IMR-90 (cell line): Measurements from ENCODE around the gene BMP8B. TPM values are rescaled to one million over a fixed set of nuclear protein-coding genes. Genes with fewer than 3 reads are reported as not detected.

Source experiments
- ATAC-seq: fragments of 200-7000 bp; cut with Tn5 transposase; 2 replicates; pipeline ENCODE4 v1.9.1; 2020; ENCODE audit warnings: low read depth, mild to moderate bottlenecking, moderate library complexity
- BruUV-seq: library from RNA; stranded (reverse); fragments of 400-500 nt; replicated peaks from 2 replicates; lab custom pipeline; 2021; lab: Mats Ljungman, UMichigan
- CTCF ChIA-PET: fragments of 300-600 bp; formaldehyde crosslinking; extraction: SDS; loops from one replicate; lab custom pipeline; 2021; ENCODE audit warnings: antibody characterized with exemption; lab: Yijun Ruan, JAX
- POLR2A ChIA-PET: fragments of 300-600 bp; sonication (Branson Sonifier 250); formaldehyde crosslinking; loops from one replicate; lab custom pipeline; 2022; ENCODE audit warnings: antibody characterized with exemption; ENCODE audit not compliant: unreplicated experiment; lab: Charles Lee
- DNase-seq: peaks from one replicate; pipeline ENCODE4 v3.0.0; 2013
- H2AFZ ChIP-seq: replicated peaks from 2 replicates; pipeline ENCODE3; 2013; ENCODE audit warnings: low read length, mild to moderate bottlenecking; ENCODE audit not compliant: poor library complexity
- H2AK5ac ChIP-seq: 2 replicates; pipeline ENCODE4 v1.6.1; 2013; ENCODE audit warnings: low read depth, low read length, inconsistent platforms
- H2AK9ac ChIP-seq: replicated peaks from 2 replicates; pipeline ENCODE3; 2013; ENCODE audit warnings: mild to moderate bottlenecking, low read depth, low read length, moderate library complexity; ENCODE audit not compliant: poor library complexity
- H2BK120ac ChIP-seq: 2 replicates; pipeline ENCODE4 v1.6.1; 2013; ENCODE audit warnings: low read depth, low read length, inconsistent platforms
- H2BK15ac ChIP-seq: 3 replicates; pipeline ENCODE4 v1.6.1; 2013; ENCODE audit warnings: low read depth, low read length, inconsistent platforms
- H2BK20ac ChIP-seq: 2 replicates; pipeline ENCODE4 v1.6.1; 2013; ENCODE audit warnings: low read depth, mild to moderate bottlenecking, inconsistent platforms, low read length, moderate library complexity
- H2BK5ac ChIP-seq: 2 replicates; pipeline ENCODE4 v1.6.1; 2013; ENCODE audit warnings: mild to moderate bottlenecking, low read depth, low read length, inconsistent platforms; ENCODE audit not compliant: poor library complexity, severe bottlenecking
- H3K14ac ChIP-seq: replicated peaks from 2 replicates; pipeline ENCODE4 v1.6.1; 2013; ENCODE audit warnings: low read depth, low read length, inconsistent platforms
- H3K18ac ChIP-seq: 2 replicates; pipeline ENCODE4 v1.6.1; 2013; ENCODE audit warnings: low read depth, low read length, control low read depth
- H3K23ac ChIP-seq: 2 replicates; pipeline ENCODE4 v1.6.1; 2013; ENCODE audit warnings: low read depth, low read length, inconsistent platforms
- H3K27ac ChIP-seq: 2 replicates; pipeline ENCODE4 v1.5.1; 2013; ENCODE audit warnings: mild to moderate bottlenecking, control low read depth, low read length; ENCODE audit not compliant: insufficient read depth
- H3K27me3 ChIP-seq: 2 replicates; pipeline ENCODE4 v1.6.1; 2013; ENCODE audit warnings: low read length; ENCODE audit not compliant: control insufficient read depth, insufficient read depth
- H3K36me3 ChIP-seq: 2 replicates; pipeline ENCODE4 v1.6.1; 2013; ENCODE audit warnings: low read length, mixed read lengths; ENCODE audit not compliant: control insufficient read depth, insufficient read depth
- H3K4ac ChIP-seq: 2 replicates; pipeline ENCODE4 v1.6.1; 2013; ENCODE audit warnings: low read depth, low read length, inconsistent platforms
- H3K4me1 ChIP-seq: 2 replicates; pipeline ENCODE4 v1.6.1; 2013; ENCODE audit warnings: low read length, mixed read lengths; ENCODE audit not compliant: control insufficient read depth, insufficient read depth
- H3K4me2 ChIP-seq: 2 replicates; pipeline ENCODE4 v1.6.1; 2013; ENCODE audit warnings: low read depth, mild to moderate bottlenecking, control low read depth, low read length, moderate library complexity
- H3K4me3 ChIP-seq: 2 replicates; pipeline ENCODE4 v1.5.1; 2013; ENCODE audit warnings: low read depth, mild to moderate bottlenecking, control low read depth, low read length, moderate library complexity; ENCODE audit not compliant: insufficient read depth
- H3K56ac ChIP-seq: 2 replicates; pipeline ENCODE4 v1.6.1; 2013; ENCODE audit warnings: low read length, inconsistent platforms; ENCODE audit not compliant: insufficient read depth; ENCODE audit errors: extremely low read depth
- H3K79me1 ChIP-seq, 2 experiments: 2 replicates each; pipeline ENCODE4 v1.6.1; 2013; ENCODE audit warnings: low read length in 2 of 2, inconsistent platforms in 1 of 2, low read depth in 1 of 2
- H3K9ac ChIP-seq: 2 replicates; pipeline ENCODE4 v1.6.1; 2013; ENCODE audit warnings: low read depth, low read length, control low read depth
- H3K9me1 ChIP-seq: 2 replicates; pipeline ENCODE4 v1.6.1; 2013; ENCODE audit warnings: low read length, inconsistent platforms; ENCODE audit not compliant: insufficient read depth
- H3K9me3 ChIP-seq: 2 replicates; pipeline ENCODE4 v1.6.1; 2013; ENCODE audit warnings: low read length; ENCODE audit not compliant: control insufficient read depth, insufficient read depth
- H4K20me1 ChIP-seq: 2 replicates; pipeline ENCODE4 v1.6.1; 2013; ENCODE audit warnings: low read length, inconsistent platforms; ENCODE audit not compliant: insufficient read depth
- H4K5ac ChIP-seq: 2 replicates; pipeline ENCODE4 v1.6.1; 2013; ENCODE audit warnings: mild to moderate bottlenecking, low read depth, low read length, control low read depth
- H4K8ac ChIP-seq, 2 experiments: 2 replicates each; pipeline ENCODE4 v1.6.1; 2013; ENCODE audit warnings: low read depth in 2 of 2, low read length in 2 of 2, control low read depth in 1 of 2, inconsistent platforms in 1 of 2
- H4K91ac ChIP-seq: 2 replicates; pipeline ENCODE4 v1.6.1; 2013; ENCODE audit warnings: low read depth, low read length, inconsistent platforms; ENCODE audit not compliant: insufficient read depth
- BHLHE40 ChIP-seq: fragments of 150-350 bp; IDR thresholded peaks from 2 replicates; pipeline ENCODE4 v1.6.1; 2016; ENCODE audit warnings: mild to moderate bottlenecking, low read depth, low read length
- CEBPB ChIP-seq: IDR thresholded peaks from 2 replicates; pipeline ENCODE4 v1.6.1; 2012; ENCODE audit warnings: low read depth, low read length, improper control_type of control experiment
- FOS ChIP-seq: fragments of 150-350 bp; IDR thresholded peaks from 2 replicates; pipeline ENCODE4 v1.6.1; 2016; ENCODE audit warnings: low read depth, low read length
- MAFK ChIP-seq: IDR thresholded peaks from 2 replicates; pipeline ENCODE4 v1.6.1; 2012; ENCODE audit warnings: low read depth, low read length, improper control_type of control experiment
- MAZ ChIP-seq: IDR thresholded peaks from 2 replicates; pipeline ENCODE4 v1.6.1; 2012; ENCODE audit warnings: low read depth, mild to moderate bottlenecking, low read length, improper control_type of control experiment, moderate library complexity, borderline replicate concordance
- MXI1 ChIP-seq: IDR thresholded peaks from 2 replicates; pipeline ENCODE4 v1.6.1; 2012; ENCODE audit warnings: low read depth, mild to moderate bottlenecking, low read length, moderate library complexity, borderline replicate concordance
- NFE2L2 ChIP-seq: fragments of 150-350 bp; IDR thresholded peaks from 2 replicates; pipeline ENCODE4 v1.6.1; 2016; ENCODE audit warnings: low read depth, mild to moderate bottlenecking, low read length
- POLR2A ChIP-seq: IDR thresholded peaks from 2 replicates; pipeline ENCODE4 v1.6.1; 2012; ENCODE audit warnings: mild to moderate bottlenecking, low read depth, low read length
- RAD21 ChIP-seq: IDR thresholded peaks from 2 replicates; pipeline ENCODE4 v1.6.1; 2012; ENCODE audit warnings: low read length, improper control_type of control experiment
- RFX5 ChIP-seq: IDR thresholded peaks from 2 replicates; pipeline ENCODE4 v1.8.0; 2012; ENCODE audit warnings: low read depth, mild to moderate bottlenecking, low read length, moderate library complexity
- SMC3 ChIP-seq: fragments of 150-350 bp; IDR thresholded peaks from 2 replicates; pipeline ENCODE4 v1.6.1; 2016; ENCODE audit warnings: low read depth, mild to moderate bottlenecking, antibody characterized with exemption, low read length, moderate library complexity
- WGBS, 2 experiments: methylation state at CpG; one replicate each; pipeline versions ENCODE4 v1.1.5 to v1.1.7; 2013; ENCODE audit warnings: missing lambda C conversion rate in 2 of 2; ENCODE audit not compliant: insufficient read length in 1 of 2; ENCODE audit errors: extremely low coverage in 2 of 2; 5-methylcytosine and 5-hydroxymethylcytosine counted together
- dilution Hi-C: fragments of 300-500 bp; cut with HindIII; formaldehyde crosslinking; loops from one replicate; pipeline ENCODE4 v1.14.3; 2018; ENCODE audit warnings: low sequenced_read_pairs; ENCODE audit not compliant: unreplicated experiment
- in situ Hi-C: fragments of 300-500 bp; cut with MboI; formaldehyde crosslinking; loops from 3 replicates; pipeline ENCODE4 v1.14.3; 2019; ENCODE audit warnings: low sequenced_read_pairs, inconsistent platforms, mixed read lengths
- intact Hi-C: fragments of 100-400 bp; cut with micrococcal nuclease; formaldehyde crosslinking; loops from 2 replicates; pipeline ENCODE4 v1.10.0; 2022
- polyA plus RNA-seq, 3 experiments: library from polyadenylated mRNA; depleted of rRNA; stranded (reverse); fragments of >200 nt; gene quantifications; 2 replicates each; pipeline ENCODE4 v1.2.3, GENCODE V29; 2012; ENCODE audit warnings: low replicate concordance in 1 of 3
- total RNA-seq: library from RNA; depleted of rRNA; stranded (reverse); fragments of >200 nt; gene quantifications from 2 replicates; pipeline ENCODE4 v1.2.3, GENCODE V29; 2012
- TF ChIP-seq, protein P1 (sequence below): fragments of 150-350 bp; IDR thresholded peaks from 2 replicates; pipeline ENCODE4 v1.6.1; 2016; ENCODE audit warnings: low read depth, mild to moderate bottlenecking, low read length, moderate library complexity, borderline replicate concordance
- TF ChIP-seq, protein P2 (sequence below): conservative IDR thresholded peaks from 2 replicates; pipeline ENCODE4 v1.5.1; 2012; ENCODE audit warnings: mild to moderate bottlenecking, low read depth, low read length, improper control_type of control experiment
- TF ChIP-seq, protein P3 (sequence below): fragments of 150-350 bp; IDR thresholded peaks from 2 replicates; pipeline ENCODE4 v1.6.1; 2017; ENCODE audit warnings: mild to moderate bottlenecking, antibody characterized with exemption, low read length, low read depth

The BMP8B gene
- total and polyA plus RNA-seq, 2 of the 4 experiments (the other 2 are of a cell fraction) = not detected

DNA sequence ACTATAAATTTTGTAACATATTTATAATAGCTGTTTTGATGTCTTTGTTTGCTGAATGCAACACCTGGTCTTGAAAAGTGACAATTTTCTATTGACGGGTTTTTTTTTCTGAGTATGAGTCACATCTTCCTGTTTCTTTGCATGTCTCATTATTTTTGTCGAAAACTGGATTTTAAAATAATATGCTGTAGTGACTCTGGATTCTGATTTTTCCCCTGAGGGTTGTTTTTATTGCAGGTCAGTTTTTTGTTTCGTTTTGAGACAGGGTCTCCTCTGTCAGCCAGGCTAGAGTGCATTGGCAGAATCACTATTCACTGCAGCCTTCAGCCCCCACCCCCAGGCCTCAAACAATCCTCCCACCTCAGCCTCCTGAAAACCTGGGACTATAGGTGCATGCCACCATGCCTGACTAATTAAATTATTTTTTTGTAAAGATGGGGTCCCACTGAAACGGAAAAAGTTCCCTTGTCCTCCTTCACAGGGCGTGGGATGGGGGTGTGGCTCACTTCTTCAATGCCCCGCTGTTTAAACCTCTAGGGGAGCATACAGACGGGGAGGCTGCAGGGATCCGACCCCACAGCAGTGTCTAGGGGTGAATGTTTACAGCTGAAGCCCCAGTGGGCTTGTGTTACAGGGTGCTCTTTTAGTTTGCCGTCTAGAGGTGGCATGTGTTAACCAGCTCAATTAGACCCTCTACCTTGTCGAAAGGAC is 61.3 kb downstream of the BMP8B start:
- TF ChIP-seq MAZ (no peak), RAD21 (no peak), CEBPB (no peak), FOS (no peak), MAFK (no peak), MXI1 (no peak), RFX5 (no peak), SMC3 (no peak), NFE2L2 (no peak), POLR2A (no peak), BHLHE40 (no peak)
- TF ChIP-seq, protein P1, sequence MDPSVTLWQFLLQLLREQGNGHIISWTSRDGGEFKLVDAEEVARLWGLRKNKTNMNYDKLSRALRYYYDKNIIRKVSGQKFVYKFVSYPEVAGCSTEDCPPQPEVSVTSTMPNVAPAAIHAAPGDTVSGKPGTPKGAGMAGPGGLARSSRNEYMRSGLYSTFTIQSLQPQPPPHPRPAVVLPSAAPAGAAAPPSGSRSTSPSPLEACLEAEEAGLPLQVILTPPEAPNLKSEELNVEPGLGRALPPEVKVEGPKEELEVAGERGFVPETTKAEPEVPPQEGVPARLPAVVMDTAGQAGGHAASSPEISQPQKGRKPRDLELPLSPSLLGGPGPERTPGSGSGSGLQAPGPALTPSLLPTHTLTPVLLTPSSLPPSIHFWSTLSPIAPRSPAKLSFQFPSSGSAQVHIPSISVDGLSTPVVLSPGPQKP = no peak
- TF ChIP-seq, protein P2, sequence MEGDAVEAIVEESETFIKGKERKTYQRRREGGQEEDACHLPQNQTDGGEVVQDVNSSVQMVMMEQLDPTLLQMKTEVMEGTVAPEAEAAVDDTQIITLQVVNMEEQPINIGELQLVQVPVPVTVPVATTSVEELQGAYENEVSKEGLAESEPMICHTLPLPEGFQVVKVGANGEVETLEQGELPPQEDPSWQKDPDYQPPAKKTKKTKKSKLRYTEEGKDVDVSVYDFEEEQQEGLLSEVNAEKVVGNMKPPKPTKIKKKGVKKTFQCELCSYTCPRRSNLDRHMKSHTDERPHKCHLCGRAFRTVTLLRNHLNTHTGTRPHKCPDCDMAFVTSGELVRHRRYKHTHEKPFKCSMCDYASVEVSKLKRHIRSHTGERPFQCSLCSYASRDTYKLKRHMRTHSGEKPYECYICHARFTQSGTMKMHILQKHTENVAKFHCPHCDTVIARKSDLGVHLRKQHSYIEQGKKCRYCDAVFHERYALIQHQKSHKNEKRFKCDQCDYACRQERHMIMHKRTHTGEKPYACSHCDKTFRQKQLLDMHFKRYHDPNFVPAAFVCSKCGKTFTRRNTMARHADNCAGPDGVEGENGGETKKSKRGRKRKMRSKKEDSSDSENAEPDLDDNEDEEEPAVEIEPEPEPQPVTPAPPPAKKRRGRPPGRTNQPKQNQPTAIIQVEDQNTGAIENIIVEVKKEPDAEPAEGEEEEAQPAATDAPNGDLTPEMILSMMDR = no peak
- TF ChIP-seq, protein P3, sequence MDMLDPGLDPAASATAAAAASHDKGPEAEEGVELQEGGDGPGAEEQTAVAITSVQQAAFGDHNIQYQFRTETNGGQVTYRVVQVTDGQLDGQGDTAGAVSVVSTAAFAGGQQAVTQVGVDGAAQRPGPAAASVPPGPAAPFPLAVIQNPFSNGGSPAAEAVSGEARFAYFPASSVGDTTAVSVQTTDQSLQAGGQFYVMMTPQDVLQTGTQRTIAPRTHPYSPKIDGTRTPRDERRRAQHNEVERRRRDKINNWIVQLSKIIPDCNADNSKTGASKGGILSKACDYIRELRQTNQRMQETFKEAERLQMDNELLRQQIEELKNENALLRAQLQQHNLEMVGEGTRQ = no peak
- Histone ChIP-seq H3K4me3 (no peak overlapping the region), H3K56ac (no peak overlapping the region), H2AK5ac (no peak overlapping the region), H3K36me3 (no peaks in the 10 kb centered on the region), H3K4me1 (no peaks in the 10 kb centered on the region), H3K23ac (no peak overlapping the region), H2BK15ac (no peak overlapping the region), H3K79me1 (no peaks in the 10 kb centered on the region), H2AFZ (no peak overlapping the region), H2BK5ac (no peak overlapping the region), H3K4me2 (no peak overlapping the region), H2BK20ac (no peak overlapping the region), H3K27ac (no peak overlapping the region), H3K9me1 (no peaks in the 10 kb centered on the region), H3K9me3 (no peaks in the 10 kb centered on the region), H4K20me1 (no peaks in the 10 kb centered on the region), H3K14ac (no peak overlapping the region), H3K18ac (no peak overlapping the region), H3K27me3 (peaks cover 52% of the 10 kb centered on the region), H2AK9ac (no peak overlapping the region), H2BK120ac (no peak overlapping the region), H4K91ac (no peak overlapping the region), H4K5ac (no peak overlapping the region), H3K4ac (no peak overlapping the region), H4K8ac (no peak overlapping the region), H3K9ac (no peak overlapping the region)
- in situ Hi-C loops (no loop called here), intact Hi-C loops (no loop called here), dilution Hi-C loops (no loop called here)
- ATAC-seq (no peak), DNase-seq (no peak)
- ChIA-PET POLR2A (no interaction called here), CTCF (no interaction called here)
- WGBS, 2 experiments = no CpG with 5 or more reads among the region's 10 CpGs
- BruUV-seq = no TSS peak
